Nephron progenitor cell (in vitro differentiated cells): ENCODE results near the gene INCENP.
"Not testable (repeated sequence)": the region's sequence is repeated elsewhere in the genome, so short reads cannot be mapped to it uniquely, and the experiment has no call there.

Experiments used
- DNase-seq: peaks from one replicate; pipeline ENCODE4 v3.0.0; 2021
- H3K27ac Mint-ChIP-seq: 2 replicates; pipeline ENCODE4 v1.8.0; 2021; ENCODE audit warnings: mild to moderate bottlenecking, moderate library complexity, mixed read lengths
- H3K27me3 Mint-ChIP-seq: 2 replicates; pipeline ENCODE4 v1.8.0; 2021; ENCODE audit warnings: mild to moderate bottlenecking, low read depth, mixed read lengths; ENCODE audit not compliant: poor library complexity
- H3K36me3 Mint-ChIP-seq: 2 replicates; pipeline ENCODE4 v1.8.0; 2021; ENCODE audit warnings: low read depth, mixed read lengths
- H3K4me1 Mint-ChIP-seq: 2 replicates; pipeline ENCODE4 v1.8.0; 2021; ENCODE audit warnings: mixed read lengths
- H3K4me3 Mint-ChIP-seq: 2 replicates; pipeline ENCODE4 v1.8.0; 2021; ENCODE audit warnings: mild to moderate bottlenecking, moderate library complexity, mixed read lengths
- H3K9me3 Mint-ChIP-seq: 2 replicates; pipeline ENCODE4 v1.8.0; 2021; ENCODE audit warnings: mild to moderate bottlenecking, moderate library complexity, mixed read lengths
- TF ChIP-seq, protein P1 (sequence below): fragments of 200-600 bp; sonication (generic); IDR thresholded peaks from 2 replicates; pipeline ENCODE4 v1.5.0; 2021; ENCODE audit warnings: antibody characterized with exemption

INCENP gene

DNA sequence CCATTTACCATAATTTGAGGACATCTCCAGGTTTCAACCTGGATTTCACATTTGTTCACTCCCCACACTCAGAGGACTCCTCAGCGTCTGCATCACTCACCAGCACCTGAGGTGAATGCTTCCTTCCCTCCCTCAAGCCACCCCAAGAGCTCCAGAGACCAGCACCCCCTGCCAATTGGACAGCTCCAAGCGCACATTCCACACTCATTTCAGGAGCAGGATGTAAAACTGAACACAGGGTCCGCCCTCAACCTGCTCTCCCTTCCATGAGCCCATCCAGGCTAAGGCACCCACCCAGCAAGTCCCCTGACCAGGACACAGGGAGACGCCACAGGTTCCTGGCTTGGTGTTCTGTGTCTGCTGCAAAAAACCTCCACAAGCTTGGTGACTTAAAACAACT, 70.1 kb downstream of the INCENP start:
- H3K27ac Mint-ChIP-seq: no peak overlapping the region
- no peaks in the 10 kb centered on the region for H3K36me3 Mint-ChIP-seq
- peaks cover 62% of the 10 kb centered on the region for H3K27me3 Mint-ChIP-seq
- H3K4me3 Mint-ChIP-seq: no peak overlapping the region
- H3K4me1 Mint-ChIP-seq: no peaks in the 10 kb centered on the region
- DNase-seq: peak; percentile 54
- no peaks in the 10 kb centered on the region for H3K9me3 Mint-ChIP-seq
- TF ChIP-seq, protein P1, sequence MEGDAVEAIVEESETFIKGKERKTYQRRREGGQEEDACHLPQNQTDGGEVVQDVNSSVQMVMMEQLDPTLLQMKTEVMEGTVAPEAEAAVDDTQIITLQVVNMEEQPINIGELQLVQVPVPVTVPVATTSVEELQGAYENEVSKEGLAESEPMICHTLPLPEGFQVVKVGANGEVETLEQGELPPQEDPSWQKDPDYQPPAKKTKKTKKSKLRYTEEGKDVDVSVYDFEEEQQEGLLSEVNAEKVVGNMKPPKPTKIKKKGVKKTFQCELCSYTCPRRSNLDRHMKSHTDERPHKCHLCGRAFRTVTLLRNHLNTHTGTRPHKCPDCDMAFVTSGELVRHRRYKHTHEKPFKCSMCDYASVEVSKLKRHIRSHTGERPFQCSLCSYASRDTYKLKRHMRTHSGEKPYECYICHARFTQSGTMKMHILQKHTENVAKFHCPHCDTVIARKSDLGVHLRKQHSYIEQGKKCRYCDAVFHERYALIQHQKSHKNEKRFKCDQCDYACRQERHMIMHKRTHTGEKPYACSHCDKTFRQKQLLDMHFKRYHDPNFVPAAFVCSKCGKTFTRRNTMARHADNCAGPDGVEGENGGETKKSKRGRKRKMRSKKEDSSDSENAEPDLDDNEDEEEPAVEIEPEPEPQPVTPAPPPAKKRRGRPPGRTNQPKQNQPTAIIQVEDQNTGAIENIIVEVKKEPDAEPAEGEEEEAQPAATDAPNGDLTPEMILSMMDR: no peak

DNA sequence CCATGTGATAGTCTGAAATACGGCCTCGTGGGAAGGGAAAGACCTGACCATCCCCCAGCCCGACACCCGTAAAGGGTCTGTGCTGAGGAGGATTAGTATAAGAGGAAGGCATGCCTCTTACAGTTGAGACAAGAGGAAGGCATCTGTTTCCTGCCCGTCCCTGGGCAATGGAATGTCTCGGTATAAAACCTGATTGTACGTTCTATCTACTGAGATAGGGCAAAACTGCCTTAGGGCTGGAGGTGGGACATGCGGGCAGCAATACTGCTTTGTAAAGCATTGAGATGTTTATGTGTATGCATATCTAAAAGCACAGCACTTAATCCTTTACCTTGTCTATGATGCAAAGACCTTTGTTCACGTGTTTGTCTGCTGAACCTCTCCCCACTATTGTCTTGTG, 71.2 kb downstream of the INCENP start:
- H3K4me1 Mint-ChIP-seq, DNase-seq, H3K9me3 Mint-ChIP-seq, H3K27ac Mint-ChIP-seq, H3K4me3 Mint-ChIP-seq, H3K36me3 Mint-ChIP-seq: not testable (repeated sequence)
- peaks cover 54% of the 10 kb centered on the region for H3K27me3 Mint-ChIP-seq

DNA sequence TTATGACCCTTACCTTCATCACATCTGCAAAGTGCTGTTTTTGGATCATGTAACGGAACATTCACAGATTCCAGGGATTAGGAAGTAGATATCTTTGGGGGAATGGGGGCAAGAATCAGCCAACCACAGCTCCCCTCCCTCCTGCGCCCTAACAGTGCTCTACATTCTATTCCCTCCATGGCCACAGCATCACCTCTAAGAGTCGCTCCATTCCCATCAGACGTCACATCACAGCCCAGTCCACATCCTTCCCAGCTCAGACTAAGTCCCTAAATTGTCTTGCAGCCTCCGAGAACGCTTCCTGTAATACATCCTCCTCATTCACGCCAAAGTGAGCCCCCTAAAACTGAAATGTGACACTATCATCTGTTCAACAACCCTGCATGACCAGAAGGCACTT, 72.1 kb downstream of the INCENP start:
- Mint-ChIP-seq H3K27me3 (peaks cover 58% of the 10 kb centered on the region), H3K9me3 (no peaks in the 10 kb centered on the region)

DNA sequence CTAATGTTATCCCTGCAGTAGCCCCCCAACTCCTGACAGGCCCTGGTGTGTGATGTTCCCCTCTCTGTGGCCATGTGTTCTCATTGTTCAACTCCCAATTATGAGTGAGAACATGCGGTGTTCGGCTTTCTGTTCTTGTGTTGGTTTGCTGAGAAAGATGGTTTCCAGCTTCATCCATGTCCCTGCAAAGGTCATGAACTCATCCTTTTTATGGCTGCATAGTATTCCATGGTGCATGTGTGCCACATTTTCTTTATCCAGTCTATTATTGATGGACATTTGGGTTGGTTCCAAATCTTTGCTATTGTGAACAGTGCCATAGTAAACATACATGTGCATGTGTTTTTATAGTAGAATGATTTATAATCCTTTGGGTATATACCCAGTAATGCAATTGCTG, 73.6 kb downstream of the INCENP start:
- H3K4me3 Mint-ChIP-seq, H3K9me3 Mint-ChIP-seq, DNase-seq, H3K36me3 Mint-ChIP-seq, H3K4me1 Mint-ChIP-seq, H3K27ac Mint-ChIP-seq: not testable (repeated sequence)
- H3K27me3 Mint-ChIP-seq: peaks cover 54% of the 10 kb centered on the region

More for the DNA sequence above, 72.1 kb downstream of the INCENP start:
- H3K27ac Mint-ChIP-seq: no peak overlapping the region
- H3K36me3 Mint-ChIP-seq: no peaks in the 10 kb centered on the region
- DNase-seq: no peak
- TF ChIP-seq, protein P1: no peak
- no peak overlapping the region for H3K4me3 Mint-ChIP-seq
- no peaks in the 10 kb centered on the region for H3K4me1 Mint-ChIP-seq

DNA sequence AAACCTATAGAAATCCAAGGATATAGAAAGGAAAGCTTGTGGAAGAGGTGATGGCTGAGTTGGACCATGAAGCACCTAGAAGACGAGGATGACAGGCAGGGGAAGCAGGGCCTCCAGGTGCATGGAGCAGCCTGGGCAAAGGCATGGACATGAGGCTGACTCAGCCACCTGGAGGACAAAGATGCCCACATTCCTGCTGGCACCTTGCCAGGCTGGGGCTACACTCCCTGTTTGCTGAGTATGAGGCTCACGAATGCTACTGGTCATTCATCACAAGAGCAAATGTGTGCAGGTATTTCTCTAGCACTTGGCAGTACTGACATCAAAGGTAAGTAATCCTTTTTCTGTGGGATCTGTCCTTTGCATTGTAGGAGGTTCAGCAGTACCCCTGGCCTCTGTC, 77.6 kb downstream of the INCENP start:
- H3K27me3 Mint-ChIP-seq: peaks cover 28% of the 10 kb centered on the region
- no peak overlapping the region for H3K4me3 Mint-ChIP-seq
- H3K9me3 Mint-ChIP-seq: no peaks in the 10 kb centered on the region
- H3K36me3 Mint-ChIP-seq: no peaks in the 10 kb centered on the region
- no peaks in the 10 kb centered on the region for H3K4me1 Mint-ChIP-seq
- TF ChIP-seq, protein P1: no peak
- DNase-seq: no peak
- H3K27ac Mint-ChIP-seq: no peak overlapping the region
